HG02970 (cell line): ENCODE data around the gene NID2.

Experiments
- ATAC-seq: cut with Tn5 transposase; IDR thresholded peaks from one replicate; pipeline ENCODE4 v1.9.1; 2021; ENCODE audit warnings: mild to moderate bottlenecking, moderate library complexity, moderate number of reproducible peaks; ENCODE audit not compliant: unreplicated experiment, low FRiP score

NID2 gene

GRCh38 chr14:52007637-52008036 lies 61.2 kb downstream of the NID2 start:
- no peak for ATAC-seq

- no peak for ATAC-seq
Observed at GRCh38 chr14:52007211-52007610, 61.6 kb downstream of the NID2 start.

DNA sequence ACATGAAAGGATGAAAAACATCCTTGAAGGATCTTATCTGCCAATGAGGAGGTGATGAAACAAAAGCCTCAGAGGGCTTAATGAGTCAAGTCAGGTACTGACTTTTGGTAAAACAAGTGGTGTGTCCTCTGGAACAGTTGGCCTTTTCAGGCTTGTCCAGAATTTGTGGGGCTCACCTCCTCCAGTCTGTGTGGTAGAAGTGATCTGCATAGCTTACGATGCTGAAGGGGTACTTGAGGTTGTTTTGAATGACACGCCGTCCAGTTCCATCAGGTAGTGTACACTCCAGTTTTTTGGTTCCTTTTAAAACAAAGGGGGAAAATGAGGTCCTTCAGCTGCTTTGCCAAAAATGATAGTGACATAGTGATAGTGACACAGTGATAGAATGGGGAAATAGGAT lies 62.5 kb downstream of the NID2 start:
- ATAC-seq = no peak

GRCh38 chr14:52005625-52006024 lies 63.2 kb downstream of the NID2 start:
- ATAC-seq = no peak

DNA sequence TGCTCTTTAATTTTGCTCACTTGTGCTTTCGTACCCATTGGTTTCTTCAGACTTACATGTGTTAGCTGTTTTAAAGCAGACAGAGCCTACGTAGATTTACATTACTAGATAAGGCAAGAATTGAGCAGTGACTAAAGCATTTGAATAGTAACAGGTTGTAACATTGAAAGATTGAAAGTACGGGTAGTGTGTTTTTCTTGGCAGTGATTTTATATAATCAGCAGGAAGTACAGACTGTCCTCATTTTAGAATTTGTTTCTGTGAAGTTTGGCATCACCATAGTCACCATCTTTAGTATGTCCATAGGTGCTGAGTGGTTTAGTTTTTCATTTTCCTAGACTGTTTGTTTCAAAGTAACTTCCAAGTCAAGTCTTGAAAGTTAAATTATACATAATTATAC lies 65.5 kb downstream of the NID2 start:
- no peak for ATAC-seq

DNA sequence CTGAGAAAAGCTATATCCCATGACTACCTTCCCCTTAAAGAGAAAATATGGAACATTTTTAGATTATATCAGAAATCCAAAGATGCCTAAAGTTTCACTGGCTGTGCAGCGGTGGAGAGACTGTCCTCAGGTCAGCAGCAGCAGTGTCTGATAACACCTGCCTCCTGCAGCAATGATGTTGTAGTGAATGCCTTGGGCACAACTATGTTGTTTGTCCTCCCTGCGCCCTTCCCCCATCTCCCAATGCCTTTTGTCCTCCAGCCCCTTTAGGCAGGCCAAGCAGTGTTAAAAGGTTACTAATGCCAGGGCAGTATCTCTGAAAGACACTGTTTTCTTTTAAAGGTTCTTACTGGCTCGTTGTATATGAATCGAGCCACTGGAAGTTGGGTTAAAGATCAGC lies 66.3 kb downstream of the NID2 start:
- ATAC-seq = no peak

DNA sequence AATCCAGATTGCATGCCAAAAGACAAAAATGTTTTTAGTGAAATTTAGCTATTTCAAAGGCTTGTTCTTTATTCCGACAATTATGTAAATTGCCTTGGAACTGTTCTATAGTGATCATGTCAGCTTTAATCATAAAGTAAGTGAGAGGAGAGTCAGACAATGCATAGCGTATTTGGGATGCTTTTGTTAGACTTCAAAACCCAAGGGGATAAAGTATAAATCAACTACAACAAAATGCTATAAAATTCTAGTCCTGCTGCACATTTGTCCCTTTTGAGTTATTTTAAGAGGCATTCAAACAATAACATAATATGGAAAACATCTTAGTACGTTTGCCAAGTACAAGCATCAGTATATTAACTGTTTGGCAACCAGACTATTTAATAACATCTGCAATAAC lies 68.2 kb downstream of the NID2 start:
- no peak for ATAC-seq

- ATAC-seq = no peak
Observed at GRCh38 chr14:52000019-52000582, 68.8 kb downstream of the NID2 start.

- no peak for ATAC-seq
Observed at GRCh38 chr14:51999084-51999483, 69.8 kb downstream of the NID2 start.

DNA sequence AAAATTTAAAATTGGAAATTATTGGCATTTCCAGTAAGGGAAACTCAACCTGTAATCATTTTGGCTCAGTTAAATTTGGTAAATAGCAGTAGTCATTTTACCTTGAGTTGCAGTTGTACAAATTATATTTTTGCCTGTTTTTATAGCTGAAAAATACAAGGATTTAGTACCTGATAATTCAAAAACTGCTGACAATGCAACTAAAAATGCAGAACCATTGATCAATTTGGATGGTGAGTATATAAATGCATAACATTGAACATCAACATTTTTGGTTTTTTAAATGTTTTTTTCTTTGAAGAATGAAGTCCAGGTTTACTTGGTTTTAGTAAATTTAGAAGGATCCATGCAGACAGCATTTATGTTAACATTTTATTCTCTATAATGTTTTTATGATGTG lies 70.5 kb downstream of the NID2 start:
- no peak for ATAC-seq

DNA sequence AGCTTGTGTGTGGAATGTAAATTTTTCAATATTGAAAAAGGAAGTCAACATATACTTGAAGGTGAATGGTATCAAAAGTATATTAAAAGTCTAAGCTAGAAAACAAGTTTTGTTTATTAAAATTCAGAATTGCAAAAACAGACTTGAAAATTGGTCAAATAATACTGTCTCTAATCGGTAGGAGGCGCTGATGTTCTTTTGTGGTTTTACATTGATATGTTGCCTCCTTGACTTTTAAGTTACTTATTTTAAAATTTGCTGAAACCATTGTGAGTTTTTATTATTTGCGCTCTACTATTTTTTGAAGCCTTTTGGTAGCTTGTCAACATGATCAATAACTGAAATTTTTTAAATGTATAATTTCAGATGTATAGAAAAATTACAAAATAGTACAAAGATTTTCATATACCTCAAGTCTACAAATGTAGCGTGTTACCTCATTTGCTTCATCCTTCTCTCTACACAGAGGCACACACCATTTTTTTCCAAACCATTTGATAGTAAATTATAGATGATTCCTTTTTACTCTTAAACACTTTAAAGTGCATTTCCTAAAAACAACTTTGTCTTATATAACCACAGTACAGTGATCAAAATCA lies 72.6 kb downstream of the NID2 start:
- no peak for ATAC-seq

- no peak for ATAC-seq
Observed at GRCh38 chr14:51993285-51993920, 75.5 kb downstream of the NID2 start.

GRCh38 chr14:51990488-51990887 lies 78.4 kb downstream of the NID2 start:
- ATAC-seq = no peak

DNA sequence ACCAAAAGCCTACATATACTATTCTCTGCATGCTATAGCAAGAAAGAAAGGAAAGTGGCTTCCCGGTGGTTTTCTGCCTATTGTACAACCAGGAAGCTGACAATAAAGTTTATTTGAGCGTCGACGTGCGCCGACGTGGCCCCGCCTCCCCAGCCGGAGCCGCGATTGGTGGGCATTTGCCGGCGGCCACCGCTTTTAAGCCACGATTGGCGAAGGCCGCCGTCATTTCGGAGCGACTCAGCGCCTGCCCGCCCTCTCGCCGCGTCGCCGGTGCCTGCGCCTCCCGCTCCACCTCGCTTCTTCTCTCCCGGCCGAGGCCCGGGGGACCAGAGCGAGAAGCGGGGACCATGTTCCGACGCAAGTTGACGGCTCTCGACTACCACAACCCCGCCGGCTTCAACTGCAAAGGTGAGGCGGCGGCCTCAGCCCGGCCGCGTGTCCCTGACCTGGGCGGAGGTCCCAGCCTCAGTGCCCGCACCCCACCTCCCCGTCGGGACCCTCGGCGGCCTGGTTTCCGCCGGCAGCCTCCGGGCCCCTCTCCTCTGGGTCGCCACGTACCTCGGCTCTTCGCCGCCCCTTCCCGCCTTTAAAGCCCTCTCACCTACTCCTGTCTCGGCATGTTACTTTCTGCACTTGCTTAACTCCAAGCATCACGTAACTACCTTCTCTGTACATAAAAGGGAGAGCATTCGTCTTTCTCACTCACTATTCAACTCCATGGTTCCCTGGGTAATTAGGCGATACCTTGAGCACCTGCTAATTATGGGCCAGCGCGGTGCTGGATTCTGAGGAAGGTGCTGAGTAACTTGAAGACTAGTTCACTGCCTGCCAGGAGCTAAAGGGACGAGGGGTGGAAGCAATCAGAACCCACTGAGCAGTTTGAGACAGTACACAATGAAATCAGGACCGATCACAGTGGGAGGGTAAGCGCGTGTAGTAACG lies 79.3 kb downstream of the NID2 start, which contains the start of gene RTRAF:
Gene RTRAF (plus strand): TSS at position 254 of the 942 bp plus-strand sequence. CDS start 94 bp downstream, at position 348.
- ATAC-seq = peak; percentile 94

- no peak for ATAC-seq
Observed at GRCh38 chr14:51988221-51988620, 80.6 kb downstream of the NID2 start.

DNA sequence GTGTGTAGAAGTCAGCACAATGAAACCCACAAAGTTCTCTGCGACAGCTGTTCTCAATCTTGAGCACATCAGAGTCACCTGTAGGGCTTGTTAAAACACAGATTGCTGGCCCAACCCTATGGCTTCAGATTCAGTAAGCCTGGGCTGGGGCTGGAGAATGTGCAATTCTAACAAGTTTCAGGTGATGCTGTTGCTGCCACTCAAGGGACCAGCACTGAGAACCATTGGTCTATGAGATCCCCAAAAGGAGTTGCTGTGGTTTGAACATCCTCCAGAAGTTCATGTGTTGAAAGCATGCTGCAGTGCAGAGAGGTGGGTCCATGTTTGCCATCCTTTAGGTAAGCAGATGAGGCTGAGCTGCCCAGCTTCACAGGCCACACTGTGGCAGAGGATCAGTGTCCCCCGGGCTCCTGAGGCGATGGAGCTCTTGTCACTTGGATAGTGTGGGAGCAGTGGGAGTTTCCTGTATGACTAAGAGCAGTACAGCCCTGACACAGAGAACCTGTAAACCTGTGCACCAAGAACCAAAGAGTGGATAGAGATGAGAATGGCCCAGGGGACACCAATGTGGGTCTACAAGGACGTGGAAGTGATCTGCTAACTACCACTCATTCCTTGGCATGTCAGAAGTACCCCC lies 87.5 kb downstream of the NID2 start:
- no peak for ATAC-seq

- ATAC-seq = no peak
Observed at GRCh38 chr14:51979088-51979709, 89.7 kb downstream of the NID2 start.

DNA sequence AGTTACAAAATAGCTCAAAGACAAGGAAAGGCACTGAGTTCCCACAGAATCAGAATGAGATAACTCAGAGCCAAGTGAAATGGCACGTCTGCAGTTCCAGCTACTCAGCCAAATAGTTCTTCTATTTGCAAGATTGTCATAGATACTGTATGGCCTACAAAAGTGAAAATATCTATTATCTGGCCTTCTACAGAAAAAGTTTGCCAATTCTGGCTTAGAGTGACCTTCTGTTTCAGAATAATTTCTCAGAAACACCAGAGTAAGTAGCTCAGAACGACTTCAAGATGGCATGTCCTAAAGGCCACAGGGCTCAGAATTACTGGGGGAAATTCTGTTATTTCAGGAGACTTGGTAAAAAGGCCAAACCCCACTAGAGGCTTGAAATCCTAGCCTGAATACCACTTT lies 90.2 kb downstream of the NID2 start:
- ATAC-seq = no peak

GRCh38 chr14:51977075-51977474 lies 91.8 kb downstream of the NID2 start:
- no peak for ATAC-seq

DNA sequence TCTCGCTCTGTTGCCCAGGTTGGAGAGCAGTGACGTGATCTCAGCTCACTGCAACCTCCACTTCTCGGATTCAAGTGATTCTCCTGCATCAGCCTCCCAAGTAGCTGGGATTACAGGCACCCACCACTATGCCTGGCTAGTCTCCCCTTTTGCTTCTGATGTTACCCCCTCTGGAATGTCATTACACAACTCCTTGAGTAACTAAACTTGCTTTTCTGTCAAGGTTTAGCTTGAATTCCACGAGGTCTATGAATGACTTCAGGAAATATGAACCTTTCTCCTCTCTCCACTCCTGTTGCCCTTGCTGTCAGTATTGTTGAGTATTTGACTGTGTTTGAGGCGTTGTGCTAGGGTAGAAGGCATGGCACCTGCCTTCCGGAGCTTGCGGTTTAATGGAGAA lies 96.3 kb downstream of the NID2 start:
- ATAC-seq = no peak
